CD4-positive, alpha-beta T cell (primary cell): ENCODE data around the gene SPDYE3. TPM values are rescaled to one million over a fixed set of nuclear protein-coding genes. Genes with fewer than 3 reads are reported as not detected.
"Not testable (repeated sequence)": the region's sequence is repeated elsewhere in the genome, so short reads cannot be mapped to it uniquely, and the experiment has no call there.

Experiments
- ATAC-seq: fragments of 200-7000 bp; cut with Tn5 transposase; one replicate; pipeline ENCODE4 v1.10.0; 2022; ENCODE audit warnings: mild to moderate bottlenecking; ENCODE audit not compliant: poor library complexity
- CTCF ChIA-PET: fragments of 350-600 bp; sonication (Branson Sonifier 250); formaldehyde crosslinking; loops from one replicate; lab custom pipeline; 2021; ENCODE audit warnings: antibody characterized with exemption, inconsistent platforms; lab: Charles Lee
- POLR2A ChIA-PET: fragments of 350-600 bp; sonication (Branson Sonifier 250); formaldehyde crosslinking; loops from one replicate; lab custom pipeline; 2021; ENCODE audit warnings: antibody characterized with exemption, inconsistent platforms; lab: Charles Lee
- DNase-seq, 14 experiments: peaks; one replicate each; pipeline ENCODE4 v3.0.0-alpha.2; 2013 to 2020; ENCODE audit warnings: mixed read lengths in 2 of 14
- H3K27ac ChIP-seq, 2 donors: one replicate each; pipeline versions ENCODE4 v1.5.1 to v1.7.0; 2013; ENCODE audit warnings: low read length in 2 of 2, low read depth in 1 of 2, mild to moderate bottlenecking in 1 of 2
- H3K27me3 ChIP-seq, 2 experiments: 1 replicate in 1 of 2; 2 replicates in 1 of 2; pipeline versions ENCODE4 v1.6.1 to v1.7.0; 2013; ENCODE audit warnings: low read length in 2 of 2, control low read depth in 1 of 2, mild to moderate bottlenecking in 1 of 2, moderate library complexity in 1 of 2; ENCODE audit not compliant: insufficient read depth in 2 of 2, control insufficient read depth in 1 of 2
- H3K36me3 ChIP-seq: one replicate; pipeline ENCODE4 v1.6.1; 2013; ENCODE audit warnings: low read length, control low read depth; ENCODE audit not compliant: insufficient read depth
- H3K4me1 ChIP-seq: one replicate; pipeline ENCODE4 v1.6.1; 2013; ENCODE audit warnings: low read length, control low read depth; ENCODE audit not compliant: insufficient read depth
- H3K4me3 ChIP-seq: one replicate; pipeline ENCODE4 v1.5.1; 2013; ENCODE audit warnings: mild to moderate bottlenecking, low read length, moderate library complexity
- H3K9me3 ChIP-seq, 2 experiments: 1 replicate in 1 of 2; 2 replicates in 1 of 2; pipeline versions ENCODE4 v1.6.1 to v1.7.0; 2013; ENCODE audit warnings: low read length in 2 of 2, mild to moderate bottlenecking in 2 of 2, control low read depth in 1 of 2, moderate library complexity in 1 of 2; ENCODE audit not compliant: control insufficient read depth in 1 of 2, insufficient read depth in 1 of 2
- H3K27ac Mint-ChIP-seq: one replicate; pipeline ENCODE4 v1.8.0; 2020; ENCODE audit warnings: mixed read lengths
- H3K27me3 Mint-ChIP-seq: one replicate; pipeline ENCODE4 v1.8.0; 2021; ENCODE audit warnings: mixed read lengths
- H3K36me3 Mint-ChIP-seq: one replicate; pipeline ENCODE4 v1.8.0; 2021; ENCODE audit warnings: low read depth, mixed read lengths
- H3K4me1 Mint-ChIP-seq: one replicate; pipeline ENCODE4 v1.8.0; 2021; ENCODE audit warnings: low read depth, mixed read lengths
- H3K4me3 Mint-ChIP-seq: one replicate; pipeline ENCODE4 v1.8.0; 2020; ENCODE audit warnings: mild to moderate bottlenecking, mixed read lengths
- H3K9me3 Mint-ChIP-seq: one replicate; pipeline ENCODE4 v1.8.0; 2020; ENCODE audit warnings: mixed read lengths
- intact Hi-C, 2 experiments: fragments of 100-400 bp; cut with DNase I in 1 of 2; cut with micrococcal nuclease in 1 of 2; formaldehyde crosslinking; loops; one replicate each; pipeline versions ENCODE4 v1.15.1 to v1.9.0; 2023 to 2025; cut with DNase I, micrococcal nuclease
- total RNA-seq, 174 experiments: library from RNA in 2 of 174; stranded (reverse) in 2 of 174; gene quantifications; one replicate each; pipeline ENCODE4 v1.2.3 and lab custom pipeline; 2021 to 2026
- TF ChIP-seq, protein P1 (sequence below): fragments of 200-600 bp; IDR thresholded peaks from one replicate; pipeline ENCODE4 v1.8.0; 2022; ENCODE audit warnings: antibody characterized with exemption, mild to moderate bottlenecking

The SPDYE3 gene
- total RNA-seq, 2 experiments from 2014 or later = not detected

DNA sequence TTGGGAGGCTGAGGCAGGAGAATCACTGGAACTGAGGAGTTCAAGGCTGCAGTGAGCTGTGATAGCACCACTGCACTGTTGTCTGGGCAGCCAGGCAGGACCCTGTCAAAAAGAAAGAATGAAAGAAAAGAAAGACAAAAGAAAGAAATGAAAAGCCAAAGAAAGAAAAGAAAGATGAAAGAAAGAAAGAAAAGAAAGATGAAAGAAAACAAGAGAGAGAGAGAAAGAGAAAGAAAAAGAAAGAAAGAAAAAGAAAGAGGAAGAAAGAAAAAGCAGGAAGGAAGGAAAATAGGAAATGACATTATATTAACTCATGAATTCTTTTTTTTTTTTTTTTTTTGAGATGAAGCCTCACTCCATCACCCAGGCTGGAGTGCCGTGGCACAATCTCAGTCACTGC is 32.4 kb upstream of the SPDYE3 start:
- ATAC-seq (no peak), DNase-seq (no peak)
- Histone ChIP-seq H3K9me3 (no peaks in the 10 kb centered on the region), H3K36me3 (no peaks in the 10 kb centered on the region), H3K27me3 (no peaks in the 10 kb centered on the region), H3K4me1 (peaks cover 17% of the 10 kb centered on the region), H3K4me3 (no peak overlapping the region), H3K27ac (no peak overlapping the region)
- POLR2A ChIA-PET = no interaction called here
- intact Hi-C loops = loop anchor here (10.0 kb wide), 2 partner anchors 60 to 70 kb away; no protein-coding TSS in a partner anchor
- Mint-ChIP-seq H3K4me1 (peaks cover 8% of the 10 kb centered on the region), H3K27ac (no peak overlapping the region), H3K36me3 (peaks cover 7% of the 10 kb centered on the region), H3K4me3 (no peak overlapping the region), H3K9me3 (no peaks in the 10 kb centered on the region), H3K27me3 (no peaks in the 10 kb centered on the region)
- CTCF ChIA-PET = no interaction called here
- TF ChIP-seq, protein P1, sequence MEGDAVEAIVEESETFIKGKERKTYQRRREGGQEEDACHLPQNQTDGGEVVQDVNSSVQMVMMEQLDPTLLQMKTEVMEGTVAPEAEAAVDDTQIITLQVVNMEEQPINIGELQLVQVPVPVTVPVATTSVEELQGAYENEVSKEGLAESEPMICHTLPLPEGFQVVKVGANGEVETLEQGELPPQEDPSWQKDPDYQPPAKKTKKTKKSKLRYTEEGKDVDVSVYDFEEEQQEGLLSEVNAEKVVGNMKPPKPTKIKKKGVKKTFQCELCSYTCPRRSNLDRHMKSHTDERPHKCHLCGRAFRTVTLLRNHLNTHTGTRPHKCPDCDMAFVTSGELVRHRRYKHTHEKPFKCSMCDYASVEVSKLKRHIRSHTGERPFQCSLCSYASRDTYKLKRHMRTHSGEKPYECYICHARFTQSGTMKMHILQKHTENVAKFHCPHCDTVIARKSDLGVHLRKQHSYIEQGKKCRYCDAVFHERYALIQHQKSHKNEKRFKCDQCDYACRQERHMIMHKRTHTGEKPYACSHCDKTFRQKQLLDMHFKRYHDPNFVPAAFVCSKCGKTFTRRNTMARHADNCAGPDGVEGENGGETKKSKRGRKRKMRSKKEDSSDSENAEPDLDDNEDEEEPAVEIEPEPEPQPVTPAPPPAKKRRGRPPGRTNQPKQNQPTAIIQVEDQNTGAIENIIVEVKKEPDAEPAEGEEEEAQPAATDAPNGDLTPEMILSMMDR = no peak

DNA sequence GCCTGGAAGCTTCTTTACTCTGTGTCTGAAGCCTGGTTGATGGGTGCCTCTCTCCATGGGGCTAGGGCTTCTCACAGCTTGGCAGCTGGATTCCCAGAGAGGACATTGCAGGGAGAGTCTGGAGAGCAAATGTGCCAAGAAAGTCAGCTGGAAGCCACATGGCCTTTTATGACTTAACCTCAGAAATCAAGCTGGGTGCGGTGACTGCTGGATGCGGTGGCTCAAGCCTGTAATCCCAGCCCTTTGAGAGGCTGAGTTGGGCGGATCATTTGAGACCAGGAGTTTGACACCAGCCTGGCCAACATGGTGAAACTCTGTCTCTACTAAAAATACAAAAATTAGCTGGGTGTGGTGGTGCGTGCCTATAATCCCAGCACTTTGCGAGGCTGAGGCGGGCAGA is 31.4 kb upstream of the SPDYE3 start:
- CTCF ChIA-PET = not testable (repeated sequence)

DNA sequence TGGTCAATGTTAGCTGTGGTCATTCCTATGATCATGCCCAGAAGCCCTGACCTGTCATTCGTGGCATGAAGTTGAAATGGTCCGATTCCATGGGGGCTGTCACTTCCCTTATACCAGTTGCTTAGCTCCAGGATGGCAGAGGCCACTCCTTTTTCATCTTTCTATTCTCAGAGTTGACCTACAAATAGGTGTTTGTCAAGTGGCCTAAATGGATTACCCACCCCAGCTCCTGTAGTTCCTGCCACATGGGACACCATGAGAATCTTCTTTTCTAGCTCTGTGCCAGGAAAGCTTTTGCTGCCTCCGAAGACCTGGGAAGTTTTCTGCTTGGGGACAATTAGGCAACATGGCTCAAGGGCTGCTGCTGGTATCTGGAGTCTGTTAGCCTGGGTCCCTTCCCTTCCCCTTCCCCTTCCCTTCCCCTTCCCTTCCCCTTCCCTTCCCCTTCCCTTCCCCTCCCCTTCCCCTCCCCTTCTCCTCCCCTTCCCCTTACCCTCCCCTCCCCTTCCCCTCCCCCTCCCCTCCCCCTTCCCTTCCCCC is 25.4 kb upstream of the SPDYE3 start:
- H3K4me1 Mint-ChIP-seq, H3K36me3 ChIP-seq, DNase-seq, H3K27me3 ChIP-seq, H3K9me3 Mint-ChIP-seq, H3K4me3 ChIP-seq, CTCF ChIA-PET, H3K4me1 ChIP-seq, POLR2A ChIA-PET, intact Hi-C loops, H3K27me3 Mint-ChIP-seq, H3K4me3 Mint-ChIP-seq, H3K27ac ChIP-seq, H3K27ac Mint-ChIP-seq, H3K9me3 ChIP-seq, H3K36me3 Mint-ChIP-seq, ATAC-seq: not testable (repeated sequence)

More for the DNA sequence above, 31.4 kb upstream of the SPDYE3 start:
- DNase-seq, H3K4me1 ChIP-seq, H3K27ac ChIP-seq, H3K27me3 ChIP-seq, H3K27ac Mint-ChIP-seq, H3K9me3 Mint-ChIP-seq, H3K9me3 ChIP-seq, H3K27me3 Mint-ChIP-seq, ATAC-seq, H3K36me3 Mint-ChIP-seq, H3K36me3 ChIP-seq, H3K4me3 ChIP-seq, H3K4me1 Mint-ChIP-seq, POLR2A ChIA-PET, H3K4me3 Mint-ChIP-seq: not testable (repeated sequence)
- intact Hi-C loops = loop anchor here (10.0 kb wide), 2 partner anchors 59 to 69 kb away; no protein-coding TSS in a partner anchor

DNA sequence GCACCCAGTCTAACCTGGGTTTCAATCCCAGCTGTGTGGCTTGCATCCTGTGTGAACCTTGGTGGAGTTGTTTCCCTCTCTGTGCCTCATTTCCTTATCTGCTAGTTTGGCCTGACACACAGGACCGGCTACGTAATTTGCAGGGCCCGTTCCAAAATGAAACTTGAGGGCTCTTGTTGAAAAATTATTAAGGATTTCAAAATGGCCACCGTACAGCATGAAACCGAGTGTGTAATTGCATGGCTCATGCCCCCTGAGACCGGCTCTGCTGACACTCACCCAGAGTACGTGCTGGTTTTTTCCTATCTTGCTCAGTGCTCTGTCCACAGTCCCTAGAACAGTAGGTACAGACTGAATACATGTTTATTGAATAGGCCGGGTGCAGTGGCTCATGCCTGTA is 24.4 kb upstream of the SPDYE3 start:
- H3K36me3 ChIP-seq, H3K9me3 Mint-ChIP-seq, DNase-seq, H3K36me3 Mint-ChIP-seq, ATAC-seq, H3K27me3 Mint-ChIP-seq, H3K9me3 ChIP-seq, POLR2A ChIA-PET, H3K27ac Mint-ChIP-seq, H3K4me3 ChIP-seq, intact Hi-C loops, H3K4me3 Mint-ChIP-seq, H3K4me1 Mint-ChIP-seq, H3K4me1 ChIP-seq, CTCF ChIA-PET, H3K27ac ChIP-seq, H3K27me3 ChIP-seq: not testable (repeated sequence)

DNA sequence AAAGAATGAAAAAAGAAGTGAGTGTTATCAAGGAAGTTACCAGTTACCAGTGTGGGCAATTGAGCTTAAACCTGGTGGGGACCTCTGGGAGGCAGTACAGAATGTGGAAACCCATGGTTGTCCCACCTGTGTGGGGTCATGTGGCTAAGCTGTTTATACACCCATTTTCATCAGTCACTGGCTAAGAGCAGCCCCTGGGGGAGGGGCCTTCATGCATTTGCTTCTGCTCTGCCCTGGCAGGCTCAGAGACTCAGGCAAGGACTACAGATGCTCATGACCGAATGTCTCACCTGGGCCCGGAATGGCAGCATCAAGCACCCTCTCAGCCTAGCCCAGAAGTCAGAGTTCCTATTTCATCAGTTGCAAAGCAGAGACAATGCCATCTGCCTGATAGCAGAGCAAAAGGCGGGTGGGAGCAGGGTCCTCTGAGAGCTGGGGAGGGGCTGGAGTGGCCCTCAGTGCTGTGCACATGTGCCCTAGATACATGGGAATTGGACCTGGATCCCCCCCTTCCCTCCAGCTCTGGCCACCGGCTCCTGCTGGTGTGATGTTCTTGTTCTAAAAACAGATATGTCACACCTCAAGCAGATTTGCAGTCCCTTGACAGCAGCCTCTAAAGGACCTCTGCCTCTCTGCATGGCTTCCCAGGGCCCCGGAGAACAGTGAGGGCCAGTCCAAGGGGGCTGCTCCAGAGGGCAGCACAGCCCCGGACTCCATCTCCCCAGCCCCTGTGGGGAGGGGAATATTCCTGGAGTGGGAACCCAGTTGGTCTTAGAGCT is 20.1 kb upstream of the SPDYE3 start:
- H3K36me3 ChIP-seq, H3K4me3 ChIP-seq, H3K4me3 Mint-ChIP-seq, H3K27ac Mint-ChIP-seq, H3K9me3 Mint-ChIP-seq, intact Hi-C loops, H3K9me3 ChIP-seq, H3K4me1 ChIP-seq, H3K27me3 ChIP-seq, H3K36me3 Mint-ChIP-seq, DNase-seq, ATAC-seq, H3K27ac ChIP-seq, H3K4me1 Mint-ChIP-seq, H3K27me3 Mint-ChIP-seq, CTCF ChIA-PET: not testable (repeated sequence)
- POLR2A ChIA-PET = interaction anchor here (0.6 kb wide), 1 partner anchor 49 kb away, joined by 3 read pairs; no protein-coding TSS in a partner anchor

DNA sequence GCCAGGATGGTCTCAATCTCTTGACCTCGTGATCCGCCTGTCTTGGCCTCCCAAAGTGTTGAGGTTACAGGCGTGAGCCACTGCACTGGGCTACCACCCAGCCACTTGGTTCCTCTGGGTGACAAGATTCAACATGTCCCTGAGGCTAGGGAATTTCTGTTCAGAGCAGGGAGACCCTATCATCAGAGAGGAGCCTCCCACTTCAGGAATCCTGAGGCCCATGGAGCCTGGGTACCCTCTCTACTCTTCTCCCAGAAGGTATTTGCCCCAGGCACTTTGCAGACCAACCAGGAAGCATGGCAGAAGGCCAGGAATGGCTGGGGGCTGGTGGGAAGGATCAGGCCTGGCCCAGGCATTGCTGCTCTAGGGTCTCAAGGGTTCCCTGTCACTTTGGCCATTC is 19.2 kb upstream of the SPDYE3 start:
- H3K27ac Mint-ChIP-seq, H3K4me3 Mint-ChIP-seq, ATAC-seq, H3K27me3 Mint-ChIP-seq, POLR2A ChIA-PET, H3K9me3 ChIP-seq, DNase-seq, H3K4me1 ChIP-seq, intact Hi-C loops, H3K36me3 Mint-ChIP-seq, H3K4me3 ChIP-seq, H3K27me3 ChIP-seq, H3K36me3 ChIP-seq, CTCF ChIA-PET, H3K9me3 Mint-ChIP-seq, H3K27ac ChIP-seq, H3K4me1 Mint-ChIP-seq: not testable (repeated sequence)
